ENCODE measurements around the gene CLRN3. TPM values are rescaled to one million over a fixed set of nuclear protein-coding genes. Genes with fewer than 3 reads are reported as not detected.

Gene CLRN3
- total and polyA plus RNA-seq, 4 donors, result 0.10 to 0.12 TPM; not detected in 2

GRCh38 chr10:127884501-127884900, 8.2 kb downstream of the CLRN3 start:
- H3K27me3 ChIP-seq (ENCODE audit: control insufficient read depth in 3 of 3, insufficient read depth in 3 of 3, low read length in 2 of 3), result no peaks in the 10 kb centered on the region
- H3K36me3 ChIP-seq (ENCODE audit: control insufficient read depth in 4 of 4, insufficient read depth in 4 of 4, low read length in 4 of 4), result no peaks in the 10 kb centered on the region
- H3K9me3 ChIP-seq (ENCODE audit: control insufficient read depth in 4 of 4, insufficient read depth in 3 of 4, low read length in 3 of 4), result no peaks in the 10 kb centered on the region
- H3K4me1 ChIP-seq (ENCODE audit: control insufficient read depth in 5 of 5, insufficient read depth in 5 of 5, low read length in 5 of 5), result peaks cover 0 to 4% (median 0%) of the 10 kb centered on the region in 5 donors
- WGBS, 2 donors, result 81 to 88% methylated on average over 5 of the region's 5 CpGs
- H3K27ac ChIP-seq (ENCODE audit: low read depth in 1 of 2, low read length in 1 of 2), result no peak overlapping the region
- no peak overlapping the region for H3K9ac ChIP-seq (ENCODE audit: insufficient read depth in 1 of 2, low read length in 2 of 2)
- TF ChIP-seq CTCF (IDR thresholded peaks at IDR 0.05; ENCODE audit: control extremely low read depth, extremely low read depth), result no peak
- ATAC-seq (ENCODE audit: insufficient read depth, low FRiP score) (no peak), DNase-seq (no peak)
- H3K4me3 ChIP-seq, result no peak overlapping the region

GRCh38 chr10:127883516-127883915, 9.2 kb downstream of the CLRN3 start:
- H3K4me1 ChIP-seq (ENCODE audit: control insufficient read depth in 5 of 5, insufficient read depth in 5 of 5, low read length in 5 of 5), result peaks cover 0 to 4% (median 0%) of the 10 kb centered on the region in 5 donors
- ATAC-seq (ENCODE audit: insufficient read depth, low FRiP score) (no peak), DNase-seq (no peak)
- WGBS, 2 donors, result 91 to 95% methylated on average over 10 of the region's 10 CpGs
- no peak overlapping the region for H3K4me3 ChIP-seq
- H3K27ac ChIP-seq (ENCODE audit: low read depth in 1 of 2, low read length in 1 of 2), result no peak overlapping the region
- no peak for TF ChIP-seq CTCF (IDR thresholded peaks at IDR 0.05; ENCODE audit: control extremely low read depth, extremely low read depth)
- no peaks in the 10 kb centered on the region for H3K27me3 ChIP-seq (ENCODE audit: control insufficient read depth in 3 of 3, insufficient read depth in 3 of 3, low read length in 2 of 3)
- H3K9me3 ChIP-seq (ENCODE audit: control insufficient read depth in 4 of 4, insufficient read depth in 3 of 4, low read length in 3 of 4), result no peaks in the 10 kb centered on the region
- H3K36me3 ChIP-seq (ENCODE audit: control insufficient read depth in 4 of 4, insufficient read depth in 4 of 4, low read length in 4 of 4), result no peaks in the 10 kb centered on the region
- H3K9ac ChIP-seq (ENCODE audit: insufficient read depth in 1 of 2, low read length in 2 of 2), result no peak overlapping the region

GRCh38 chr10:127882801-127883459, 9.8 kb downstream of the CLRN3 start:
- Histone ChIP-seq H3K4me3 (no peak overlapping the region), H3K27ac (ENCODE audit: low read depth in 1 of 2, low read length in 1 of 2) (no peak overlapping the region), H3K9ac (ENCODE audit: insufficient read depth in 1 of 2, low read length in 2 of 2) (no peak overlapping the region), H3K4me1 (ENCODE audit: control insufficient read depth in 5 of 5, insufficient read depth in 5 of 5, low read length in 5 of 5) (peaks cover 0 to 4% (median 0%) of the 10 kb centered on the region in 5 donors), H3K27me3 (ENCODE audit: control insufficient read depth in 3 of 3, insufficient read depth in 3 of 3, low read length in 2 of 3) (no peaks in the 10 kb centered on the region), H3K9me3 (ENCODE audit: control insufficient read depth in 4 of 4, insufficient read depth in 3 of 4, low read length in 3 of 4) (no peaks in the 10 kb centered on the region), H3K36me3 (ENCODE audit: control insufficient read depth in 4 of 4, insufficient read depth in 4 of 4, low read length in 4 of 4) (no peaks in the 10 kb centered on the region)
- ATAC-seq (ENCODE audit: insufficient read depth, low FRiP score), result no peak
- WGBS, 2 donors, result 85 to 95% methylated on average over 4 of the region's 4 CpGs
- no peak for TF ChIP-seq CTCF (IDR thresholded peaks at IDR 0.05; ENCODE audit: control extremely low read depth, extremely low read depth)
- DNase-seq, result no peak

- WGBS, 2 donors, result 83 to 92% methylated on average over 8 of the region's 8 CpGs
- DNase-seq (no peak), ATAC-seq (ENCODE audit: insufficient read depth, low FRiP score) (no peak)
- Histone ChIP-seq H3K4me1 (ENCODE audit: control insufficient read depth in 5 of 5, insufficient read depth in 5 of 5, low read length in 5 of 5) (no peaks in the 10 kb centered on the region), H3K9ac (ENCODE audit: insufficient read depth in 1 of 2, low read length in 2 of 2) (no peak overlapping the region), H3K27ac (ENCODE audit: low read depth in 1 of 2, low read length in 1 of 2) (no peak overlapping the region), H3K9me3 (ENCODE audit: control insufficient read depth in 4 of 4, insufficient read depth in 3 of 4, low read length in 3 of 4) (no peaks in the 10 kb centered on the region), H3K4me3 (no peak overlapping the region), H3K27me3 (ENCODE audit: control insufficient read depth in 3 of 3, insufficient read depth in 3 of 3, low read length in 2 of 3) (no peaks in the 10 kb centered on the region), H3K36me3 (ENCODE audit: control insufficient read depth in 4 of 4, insufficient read depth in 4 of 4, low read length in 4 of 4) (no peaks in the 10 kb centered on the region)
- no peak for TF ChIP-seq CTCF (IDR thresholded peaks at IDR 0.05; ENCODE audit: control extremely low read depth, extremely low read depth)
Observed at GRCh38 chr10:127882391-127882790, 10.3 kb downstream of the CLRN3 start.

All from lung (tissue), 12 donors.